ENCODE data around the gene ADRA2B.

ADRA2B gene

DNA sequence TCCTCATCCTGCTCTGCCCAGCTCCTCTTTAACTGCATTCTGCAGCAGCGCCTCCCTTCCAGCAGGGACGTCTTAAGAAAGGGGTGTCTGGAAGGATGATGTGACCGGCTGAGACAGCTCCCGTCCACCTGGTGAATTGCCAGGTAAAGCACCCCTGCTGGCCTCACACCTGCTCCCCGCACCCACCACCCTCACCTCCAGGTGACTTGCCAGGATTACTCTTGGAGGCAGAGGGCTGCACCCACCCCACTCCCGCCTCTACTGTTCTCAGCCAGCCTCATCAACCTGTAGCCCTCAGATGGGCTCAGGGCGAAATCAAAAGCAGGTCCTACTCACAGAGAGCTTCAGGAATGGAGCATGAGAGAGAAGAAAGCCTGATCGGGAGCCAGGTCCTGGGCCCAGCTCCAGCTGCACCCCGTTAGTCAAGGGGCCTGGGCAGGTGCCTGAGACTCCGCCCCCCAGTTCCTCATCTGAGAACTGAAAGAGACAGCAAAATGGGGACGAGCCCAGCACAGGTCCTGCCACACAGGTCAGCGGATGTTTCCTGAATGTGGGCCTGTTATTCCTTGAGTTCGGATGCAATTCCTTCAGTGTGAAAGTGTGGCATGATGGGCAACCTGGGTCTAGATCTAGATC lies 5.6 kb downstream of the ADRA2B start:
- ChIA-PET CTCF (interaction anchor here (0.5 kb wide), 1 partner anchor 104 kb away, joined by 3 read pairs; no protein-coding TSS in a partner anchor), POLR2A (ENCODE audit: low non-redundant PET) (no interaction called here)
- TF ChIP-seq, protein P1, sequence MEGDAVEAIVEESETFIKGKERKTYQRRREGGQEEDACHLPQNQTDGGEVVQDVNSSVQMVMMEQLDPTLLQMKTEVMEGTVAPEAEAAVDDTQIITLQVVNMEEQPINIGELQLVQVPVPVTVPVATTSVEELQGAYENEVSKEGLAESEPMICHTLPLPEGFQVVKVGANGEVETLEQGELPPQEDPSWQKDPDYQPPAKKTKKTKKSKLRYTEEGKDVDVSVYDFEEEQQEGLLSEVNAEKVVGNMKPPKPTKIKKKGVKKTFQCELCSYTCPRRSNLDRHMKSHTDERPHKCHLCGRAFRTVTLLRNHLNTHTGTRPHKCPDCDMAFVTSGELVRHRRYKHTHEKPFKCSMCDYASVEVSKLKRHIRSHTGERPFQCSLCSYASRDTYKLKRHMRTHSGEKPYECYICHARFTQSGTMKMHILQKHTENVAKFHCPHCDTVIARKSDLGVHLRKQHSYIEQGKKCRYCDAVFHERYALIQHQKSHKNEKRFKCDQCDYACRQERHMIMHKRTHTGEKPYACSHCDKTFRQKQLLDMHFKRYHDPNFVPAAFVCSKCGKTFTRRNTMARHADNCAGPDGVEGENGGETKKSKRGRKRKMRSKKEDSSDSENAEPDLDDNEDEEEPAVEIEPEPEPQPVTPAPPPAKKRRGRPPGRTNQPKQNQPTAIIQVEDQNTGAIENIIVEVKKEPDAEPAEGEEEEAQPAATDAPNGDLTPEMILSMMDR (conservative IDR thresholded peaks at IDR 0.05; ENCODE audit: low read depth): no peak
- H3K27ac ChIP-seq: no peak overlapping the region
- no peak for DNase-seq (ENCODE audit: low spot score)

DNA sequence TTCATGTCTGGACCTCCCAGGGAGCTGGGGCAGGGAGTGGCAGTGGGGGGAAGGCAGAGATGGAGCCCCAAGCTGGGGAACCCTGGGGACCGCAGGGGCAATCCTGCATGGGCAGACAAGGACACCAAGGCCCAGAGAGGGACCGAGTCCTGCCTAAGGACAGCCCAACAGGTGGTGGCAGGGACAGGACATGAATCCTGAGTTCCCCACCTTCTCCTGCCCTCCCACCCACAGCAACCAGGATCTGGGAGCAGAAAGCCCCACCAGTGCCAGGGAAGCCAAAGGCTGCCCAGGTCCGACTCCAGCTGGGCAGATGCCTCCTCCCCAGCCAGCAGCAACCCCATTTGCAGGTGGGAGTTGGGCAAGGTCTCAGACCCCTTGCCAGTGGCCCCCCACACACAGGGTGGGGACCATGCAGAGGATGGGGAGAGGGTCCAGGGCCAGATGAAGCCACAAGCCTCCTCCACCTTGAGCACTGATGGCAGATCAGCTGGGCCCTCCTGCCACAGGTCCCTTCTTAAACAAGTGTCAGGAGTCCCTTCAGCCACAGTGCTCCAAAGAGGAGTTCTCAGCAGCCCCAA lies 6.3 kb downstream of the ADRA2B start:
- DNase-seq (ENCODE audit: low spot score): no peak
- H3K27ac ChIP-seq: no peak overlapping the region
- TF ChIP-seq, protein P1 (conservative IDR thresholded peaks at IDR 0.05; ENCODE audit: low read depth): no peak
- ChIA-PET POLR2A (ENCODE audit: low non-redundant PET) (no interaction called here), CTCF (no interaction called here)

DNA sequence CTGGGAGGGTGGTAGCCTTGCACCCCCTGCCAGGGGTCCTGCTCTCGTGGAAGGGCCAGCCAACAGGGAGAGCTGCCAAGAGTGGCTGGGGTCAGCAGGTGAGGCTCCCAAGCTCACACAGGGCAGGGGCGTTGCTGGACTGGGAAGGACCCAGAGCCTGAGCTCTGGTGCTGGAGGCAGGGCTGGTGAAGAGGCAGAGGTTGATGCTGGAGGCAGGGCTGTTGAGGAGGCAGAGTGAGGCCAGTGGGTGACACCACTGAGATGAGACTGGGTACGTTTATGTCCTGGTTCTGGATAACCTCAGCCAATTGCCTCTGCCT lies 7.0 kb downstream of the ADRA2B start:
- CTCF ChIA-PET: interaction anchor here (2.6 kb wide), 1 partner anchor 8 kb away, joined by 13 read pairs; no protein-coding TSS in a partner anchor
- TF ChIP-seq, protein P1 (conservative IDR thresholded peaks at IDR 0.05; ENCODE audit: low read depth): no peak

DNA sequence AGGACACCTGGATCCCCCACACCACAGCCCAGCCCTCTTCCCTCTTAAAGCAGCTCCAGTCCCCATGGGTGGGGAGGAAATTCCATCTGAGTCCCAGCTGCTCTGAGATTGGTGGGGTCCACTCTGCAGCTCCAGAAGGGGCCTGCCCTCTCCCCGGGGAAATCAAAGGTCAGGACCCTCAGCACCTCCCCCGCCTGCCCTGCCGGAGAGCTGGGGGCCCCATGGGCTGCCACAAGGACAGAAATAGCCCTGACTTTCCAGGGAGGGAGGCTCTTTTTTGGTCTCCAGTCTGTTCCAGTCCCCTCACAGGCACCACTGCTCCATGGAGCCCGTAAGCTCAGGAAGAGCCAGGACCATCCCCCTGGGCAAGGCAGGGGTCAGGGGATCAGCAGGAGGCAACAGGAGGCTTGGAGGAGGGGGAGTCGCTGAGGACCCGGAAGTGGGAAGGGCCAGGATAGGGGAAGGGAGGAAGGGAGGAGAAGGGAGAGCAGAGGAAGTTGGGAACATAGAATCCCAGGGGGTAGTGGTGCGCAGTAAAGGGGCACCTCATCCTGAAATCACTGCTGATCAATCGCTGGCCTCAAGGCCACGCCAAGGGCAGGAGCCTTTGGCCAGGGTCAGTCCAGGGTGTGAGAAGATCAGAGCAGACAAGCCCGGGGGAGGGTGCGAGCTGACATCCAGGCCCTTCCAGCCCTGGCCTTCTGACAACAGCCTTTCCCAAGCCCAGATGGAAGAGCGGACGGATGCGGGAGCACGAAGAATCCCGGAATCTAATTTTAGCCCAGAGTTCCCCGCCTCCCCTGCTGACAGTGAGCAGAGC lies 7.6 kb downstream of the ADRA2B start:
- TF ChIP-seq, protein P1 (conservative IDR thresholded peaks at IDR 0.05; ENCODE audit: low read depth): no peak

More for the DNA sequence above, 7.0 kb downstream of the ADRA2B start:
- DNase-seq (ENCODE audit: low spot score): no peak
- no peak overlapping the region for H3K27ac ChIP-seq
- POLR2A ChIA-PET (ENCODE audit: low non-redundant PET): no interaction called here

DNA sequence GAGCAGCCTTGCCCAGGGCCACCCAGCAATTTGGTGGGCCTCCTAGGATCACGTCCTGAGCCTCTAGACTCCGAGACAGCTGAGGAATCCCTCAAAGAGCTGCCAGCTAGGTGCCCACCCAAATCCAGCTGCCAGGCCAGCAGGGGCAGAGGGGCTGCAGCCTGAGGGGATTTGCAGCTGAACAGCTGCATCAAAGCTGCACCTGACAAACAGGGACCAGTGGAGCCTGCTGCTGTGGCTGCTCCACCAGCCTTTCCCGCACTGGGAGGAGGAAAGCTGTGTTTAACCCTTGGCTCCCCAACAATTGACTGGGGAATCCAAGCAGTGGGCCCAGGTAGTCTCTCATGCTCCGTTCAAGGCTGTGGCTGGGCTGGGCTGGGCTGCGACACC lies 8.2 kb downstream of the ADRA2B start:
- TF ChIP-seq, protein P1 (conservative IDR thresholded peaks at IDR 0.05; ENCODE audit: low read depth): no peak
- no peak for DNase-seq (ENCODE audit: low spot score)
- ChIA-PET CTCF (interaction anchor here (1.0 to 2.6 kb wide), 2 partner anchors 9 to 156 kb away, joined by 3 to 13 read pairs; no protein-coding TSS in a partner anchor), POLR2A (ENCODE audit: low non-redundant PET) (interaction anchor here (0.6 kb wide), 1 partner anchor 706 kb away, joined by 3 read pairs; no protein-coding TSS in a partner anchor)
- no peak overlapping the region for H3K27ac ChIP-seq

More for the DNA sequence above, 7.6 kb downstream of the ADRA2B start:
- CTCF ChIA-PET: interaction anchor here (2.6 kb wide), 1 partner anchor 8 kb away, joined by 13 read pairs; no protein-coding TSS in a partner anchor
- no peak overlapping the region for H3K27ac ChIP-seq
- POLR2A ChIA-PET (ENCODE audit: low non-redundant PET): interaction anchor here (0.6 kb wide), 1 partner anchor 705 kb away, joined by 3 read pairs; no protein-coding TSS in a partner anchor
- no peak for DNase-seq (ENCODE audit: low spot score)

DNA sequence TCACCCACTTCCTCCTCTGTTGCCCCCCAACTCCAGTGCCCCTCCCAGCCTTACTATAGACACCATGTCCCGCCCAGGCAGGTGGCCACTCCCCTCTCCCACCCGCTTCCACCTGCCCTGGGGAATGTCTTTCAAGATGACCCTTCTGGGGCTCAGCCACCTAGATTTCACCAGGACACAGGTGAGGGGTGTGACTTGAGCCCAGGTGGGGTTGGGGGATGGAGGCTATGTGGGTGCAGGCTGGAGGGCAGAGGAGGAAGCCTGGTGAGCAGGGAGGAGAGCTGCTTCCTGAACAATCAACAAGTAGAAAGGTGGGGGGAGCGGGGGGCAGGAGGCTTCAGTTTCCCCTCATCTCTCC lies 8.7 kb downstream of the ADRA2B start:
- H3K27ac ChIP-seq: no peak overlapping the region
- no peak for DNase-seq (ENCODE audit: low spot score)
- ChIA-PET CTCF (interaction anchor here (1.0 to 2.6 kb wide), 2 partner anchors 9 to 157 kb away, joined by 3 to 13 read pairs; no protein-coding TSS in a partner anchor), POLR2A (ENCODE audit: low non-redundant PET) (no interaction called here)
- TF ChIP-seq, protein P1 (conservative IDR thresholded peaks at IDR 0.05; ENCODE audit: low read depth): no peak
